Kidney epithelial cell (primary cell): ENCODE results near the gene WRAP73. TPM values are rescaled to one million over a fixed set of nuclear protein-coding genes. Genes with fewer than 3 reads are reported as not detected.

Source experiments
- DNase-seq: peaks from one replicate; pipeline ENCODE4 v3.0.0-alpha.2; 2010; ENCODE audit warnings: low read depth
- H3K27me3 ChIP-seq: 2 replicates; pipeline ENCODE4 v1.6.0; 2011; ENCODE audit warnings: low read length; ENCODE audit not compliant: control insufficient read depth, insufficient read depth
- H3K36me3 ChIP-seq: 2 replicates; pipeline ENCODE4 v1.5.1; 2011; ENCODE audit warnings: low read length; ENCODE audit not compliant: control insufficient read depth, insufficient read depth
- H3K4me3 ChIP-seq: 2 replicates; pipeline ENCODE4 v1.5.1; 2011; ENCODE audit warnings: low read depth, mild to moderate bottlenecking, control low read depth, low read length
- CTCF ChIP-seq: IDR thresholded peaks from 2 replicates; pipeline ENCODE4 v1.5.1; 2011; ENCODE audit warnings: mild to moderate bottlenecking, moderate library complexity, low read length, control low read depth, inconsistent platforms; ENCODE audit not compliant: insufficient read depth, poor library complexity, severe bottlenecking
- total RNA-seq: library from RNA; depleted of rRNA; stranded (reverse); fragments of >200 nt; gene quantifications from 2 replicates; pipeline ENCODE4 v1.2.3, GENCODE V29; 2015

The WRAP73 gene
- total RNA-seq, 1 donor from 2014 or later = 35.2 TPM

GRCh38 chr1:3633344-3634058 lies 16.4 kb downstream of the WRAP73 start:
- no peaks in the 10 kb centered on the region for H3K36me3 ChIP-seq
- TF ChIP-seq CTCF = no peak
- no peak for DNase-seq
- H3K4me3 ChIP-seq = no peak overlapping the region
- H3K27me3 ChIP-seq = no peaks in the 10 kb centered on the region

GRCh38 chr1:3632716-3633343 lies 17.1 kb downstream of the WRAP73 start:
- H3K36me3 ChIP-seq = no peaks in the 10 kb centered on the region
- H3K4me3 ChIP-seq = no peak overlapping the region
- no peaks in the 10 kb centered on the region for H3K27me3 ChIP-seq
- DNase-seq = no peak
- no peak for TF ChIP-seq CTCF

GRCh38 chr1:3632298-3632697 lies 17.6 kb downstream of the WRAP73 start:
- H3K27me3 ChIP-seq = no peaks in the 10 kb centered on the region
- no peak for TF ChIP-seq CTCF
- H3K36me3 ChIP-seq = no peaks in the 10 kb centered on the region

GRCh38 chr1:3631320-3632260 lies 18.3 kb downstream of the WRAP73 start:
- Histone ChIP-seq H3K4me3 (no peak overlapping the region), H3K27me3 (no peaks in the 10 kb centered on the region), H3K36me3 (no peaks in the 10 kb centered on the region)
- TF ChIP-seq CTCF = no peak
- no peak for DNase-seq

More at GRCh38 chr1:3632298-3632697, 17.6 kb downstream of the WRAP73 start:
- DNase-seq = no peak
- no peak overlapping the region for H3K4me3 ChIP-seq

DNA sequence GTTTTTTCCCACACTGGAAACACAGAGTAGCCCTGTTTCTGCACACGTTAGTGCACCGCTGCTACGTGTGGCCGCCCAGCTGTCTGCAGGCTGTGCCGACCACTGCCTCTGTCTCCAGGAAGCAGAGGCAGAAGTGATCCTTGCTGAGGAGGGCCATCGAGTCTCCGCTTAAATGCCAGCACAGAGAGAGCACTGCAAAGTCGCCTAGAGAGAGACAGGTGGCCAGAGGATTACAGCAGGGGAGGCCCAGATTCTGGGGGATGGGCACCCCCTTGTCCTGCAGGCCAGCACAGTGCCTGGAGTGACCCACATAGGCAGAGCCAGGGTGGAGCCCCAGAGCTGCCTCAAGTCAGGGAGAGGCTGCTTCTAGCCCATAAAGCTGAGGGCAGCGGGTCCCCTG lies 19.0 kb downstream of the WRAP73 start:
- no peaks in the 10 kb centered on the region for H3K36me3 ChIP-seq
- no peak for TF ChIP-seq CTCF
- no peaks in the 10 kb centered on the region for H3K27me3 ChIP-seq
- DNase-seq = no peak
- H3K4me3 ChIP-seq = no peak overlapping the region
